Stimulated activated CD8-positive, alpha-beta memory T cell treated with anti-CD3 and anti-CD28 coated beads, Interleukin-12 subunit alpha, Interleukin-12 subunit beta, amount 100 ng/mL, for 4 hours (primary cell): ENCODE data around the gene LYPD6B.

Experiments used
- DNase-seq: peaks from one replicate; pipeline ENCODE4 v3.0.0-alpha.2; 2020; ENCODE audit warnings: low read depth

LYPD6B gene

GRCh38 chr2:149122516-149122915 is 84.0 kb downstream of the LYPD6B start:
- DNase-seq = no peak

- DNase-seq = no peak
These were observed 86.7 kb downstream of the LYPD6B start for GRCh38 chr2:149125031-149125725.

GRCh38 chr2:149129433-149129832 is 90.9 kb downstream of the LYPD6B start:
- no peak for DNase-seq

- no peak for DNase-seq
These were observed 93.8 kb downstream of the LYPD6B start for GRCh38 chr2:149132339-149132738.

- DNase-seq = no peak
These were observed 94.4 kb downstream of the LYPD6B start for GRCh38 chr2:149132901-149133300.

GRCh38 chr2:149134335-149134923 is 95.9 kb downstream of the LYPD6B start:
- DNase-seq = no peak

- DNase-seq = no peak
These were observed 97.6 kb downstream of the LYPD6B start for GRCh38 chr2:149136111-149136510.

GRCh38 chr2:149141046-149141445 is 102.5 kb downstream of the LYPD6B start:
- DNase-seq = no peak

GRCh38 chr2:149143734-149144133 is 105.2 kb downstream of the LYPD6B start:
- DNase-seq = no peak

- DNase-seq = no peak
These were observed 107.1 kb downstream of the LYPD6B start for GRCh38 chr2:149145314-149146295.

GRCh38 chr2:149146876-149147275 is 108.4 kb downstream of the LYPD6B start:
- DNase-seq = no peak

GRCh38 chr2:149148194-149149006 is 109.9 kb downstream of the LYPD6B start:
- DNase-seq = no peak

GRCh38 chr2:149149007-149149297 is 110.5 kb downstream of the LYPD6B start:
- no peak for DNase-seq

- DNase-seq = no peak
These were observed 114.0 kb downstream of the LYPD6B start for GRCh38 chr2:149152469-149152953.

- DNase-seq = no peak
These were observed 116.9 kb downstream of the LYPD6B start for GRCh38 chr2:149155196-149155969.

- DNase-seq = no peak
These were observed 117.5 kb downstream of the LYPD6B start for GRCh38 chr2:149155988-149156387.

GRCh38 chr2:149156971-149157740 is 118.7 kb downstream of the LYPD6B start:
- DNase-seq = no peak

- no peak for DNase-seq
These were observed 120.5 kb downstream of the LYPD6B start for GRCh38 chr2:149158957-149159356.

GRCh38 chr2:149160195-149160594 is 121.7 kb downstream of the LYPD6B start:
- no peak for DNase-seq

- no peak for DNase-seq
These were observed 122.3 kb downstream of the LYPD6B start for GRCh38 chr2:149160701-149161217.
